ENCODE data around the gene CDYL.

The CDYL gene

DNA sequence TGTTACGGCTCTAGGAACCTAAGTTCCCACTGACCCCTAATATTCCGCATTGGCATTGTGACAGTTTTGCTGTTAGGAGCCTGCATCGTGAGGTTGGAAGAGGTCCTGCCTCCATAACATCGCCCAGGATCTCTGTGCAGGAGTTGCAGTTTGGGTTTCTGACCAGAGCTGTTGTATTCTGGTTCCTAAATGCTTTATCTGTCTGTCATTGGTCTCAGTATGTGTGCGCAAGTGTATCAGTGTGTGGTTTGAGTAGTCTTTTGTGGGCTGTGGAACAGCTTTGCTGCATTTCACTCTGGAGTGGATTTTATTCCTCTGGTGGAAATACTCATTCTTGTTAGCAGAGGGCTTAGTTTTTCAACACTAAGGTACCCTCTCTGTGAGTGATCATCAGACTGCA lies 95.6 kb downstream of the CDYL start:
- TF ChIP-seq NFIC (IDR thresholded peaks at IDR 0.05) (no peak), TCF12 (IDR thresholded peaks at IDR 0.05; ENCODE audit: low read depth) (no peak), CEBPB (IDR thresholded peaks at IDR 0.05) (no peak), MAX (IDR thresholded peaks at IDR 0.05) (no peak)

DNA sequence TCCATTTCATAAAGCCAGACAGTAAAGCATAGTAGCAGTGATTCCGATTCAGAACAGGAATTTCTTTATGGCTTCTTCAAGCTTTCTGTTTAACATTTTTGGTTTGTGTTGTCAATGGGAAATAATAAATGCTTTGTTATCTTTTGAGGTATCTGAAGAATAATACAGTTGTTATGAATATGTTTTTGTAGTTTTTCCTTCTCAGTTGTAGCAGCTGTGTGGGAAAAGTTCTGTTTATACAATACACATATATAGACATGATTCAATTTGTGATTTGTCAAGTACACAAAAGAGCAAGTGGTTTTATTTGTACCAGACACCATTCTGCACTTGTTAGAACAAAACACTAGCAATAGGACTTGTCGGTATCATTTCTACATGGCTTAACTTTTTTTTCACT lies 96.6 kb downstream of the CDYL start:
- TF ChIP-seq TEAD4 (IDR thresholded peaks at IDR 0.05) (no peak), MAX (IDR thresholded peaks at IDR 0.05) (no peak), EGR1 (IDR thresholded peaks at IDR 0.05) (no peak), ZBTB7A (IDR thresholded peaks at IDR 0.05; ENCODE audit: low read depth) (no peak), TAF1 (IDR thresholded peaks at IDR 0.05; ENCODE audit: low read depth) (no peak), RAD21 (IDR thresholded peaks at IDR 0.05; ENCODE audit: low read depth) (no peak), FOXM1 (IDR thresholded peaks at IDR 0.05; ENCODE audit: borderline replicate concordance, low read depth) (no peak), YY1 (IDR thresholded peaks at IDR 0.05; ENCODE audit: low read depth) (no peak), CREB1 (IDR thresholded peaks at IDR 0.05; ENCODE audit: low read depth) (no peak), NFIC (IDR thresholded peaks at IDR 0.05) (no peak), REST (IDR thresholded peaks at IDR 0.05; ENCODE audit: low read depth) (no peak), CEBPB (IDR thresholded peaks at IDR 0.05) (no peak), TCF12 (IDR thresholded peaks at IDR 0.05; ENCODE audit: low read depth) (no peak), EP300 (IDR thresholded peaks at IDR 0.05; ENCODE audit: borderline replicate concordance) (no peak)
- TF ChIP-seq, protein P1, sequence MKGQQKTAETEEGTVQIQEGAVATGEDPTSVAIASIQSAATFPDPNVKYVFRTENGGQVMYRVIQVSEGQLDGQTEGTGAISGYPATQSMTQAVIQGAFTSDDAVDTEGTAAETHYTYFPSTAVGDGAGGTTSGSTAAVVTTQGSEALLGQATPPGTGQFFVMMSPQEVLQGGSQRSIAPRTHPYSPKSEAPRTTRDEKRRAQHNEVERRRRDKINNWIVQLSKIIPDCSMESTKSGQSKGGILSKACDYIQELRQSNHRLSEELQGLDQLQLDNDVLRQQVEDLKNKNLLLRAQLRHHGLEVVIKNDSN (IDR thresholded peaks at IDR 0.05) = no peak

- TF ChIP-seq REST (IDR thresholded peaks at IDR 0.05; ENCODE audit: low read depth) (no peak), TEAD4 (IDR thresholded peaks at IDR 0.05) (no peak), ZBTB7A (IDR thresholded peaks at IDR 0.05; ENCODE audit: low read depth) (no peak), YY1 (IDR thresholded peaks at IDR 0.05; ENCODE audit: low read depth) (no peak), TAF1 (IDR thresholded peaks at IDR 0.05; ENCODE audit: low read depth) (no peak), CEBPB (IDR thresholded peaks at IDR 0.05) (no peak), RAD21 (IDR thresholded peaks at IDR 0.05; ENCODE audit: low read depth) (no peak), CREB1 (IDR thresholded peaks at IDR 0.05; ENCODE audit: low read depth) (no peak), TCF12 (IDR thresholded peaks at IDR 0.05; ENCODE audit: low read depth) (no peak), EGR1 (IDR thresholded peaks at IDR 0.05) (no peak), NFIC (IDR thresholded peaks at IDR 0.05) (no peak), MAX (IDR thresholded peaks at IDR 0.05) (no peak)
- TF ChIP-seq, protein P1 (IDR thresholded peaks at IDR 0.05) = no peak
Observed at GRCh38 chr6:4873928-4874327, 97.7 kb downstream of the CDYL start.

- TF ChIP-seq FOXM1 (IDR thresholded peaks at IDR 0.05; ENCODE audit: borderline replicate concordance, low read depth) (no peak), TCF12 (IDR thresholded peaks at IDR 0.05; ENCODE audit: low read depth) (no peak), TEAD4 (IDR thresholded peaks at IDR 0.05) (no peak)
- TF ChIP-seq, protein P1 (IDR thresholded peaks at IDR 0.05) = no peak
Observed at GRCh38 chr6:4879741-4880275, 103.6 kb downstream of the CDYL start.

- TF ChIP-seq TCF12 (IDR thresholded peaks at IDR 0.05; ENCODE audit: low read depth) (no peak), EP300 (IDR thresholded peaks at IDR 0.05; ENCODE audit: borderline replicate concordance) (no peak), EGR1 (IDR thresholded peaks at IDR 0.05) (no peak), TEAD4 (IDR thresholded peaks at IDR 0.05) (no peak), REST (IDR thresholded peaks at IDR 0.05; ENCODE audit: low read depth) (no peak), MAX (IDR thresholded peaks at IDR 0.05) (no peak), FOXM1 (IDR thresholded peaks at IDR 0.05; ENCODE audit: borderline replicate concordance, low read depth) (no peak), NFIC (IDR thresholded peaks at IDR 0.05) (no peak), ZBTB7A (IDR thresholded peaks at IDR 0.05; ENCODE audit: low read depth) (no peak), CEBPB (IDR thresholded peaks at IDR 0.05) (no peak), YY1 (IDR thresholded peaks at IDR 0.05; ENCODE audit: low read depth) (no peak), CREB1 (IDR thresholded peaks at IDR 0.05; ENCODE audit: low read depth) (no peak), RAD21 (IDR thresholded peaks at IDR 0.05; ENCODE audit: low read depth) (no peak), TAF1 (IDR thresholded peaks at IDR 0.05; ENCODE audit: low read depth) (no peak)
- TF ChIP-seq, protein P1 (IDR thresholded peaks at IDR 0.05) = no peak
Observed at GRCh38 chr6:4880363-4880762, 104.2 kb downstream of the CDYL start.

Data from Ishikawa (cell line).